ENCODE data around the gene RUNX2.

The RUNX2 gene

DNA sequence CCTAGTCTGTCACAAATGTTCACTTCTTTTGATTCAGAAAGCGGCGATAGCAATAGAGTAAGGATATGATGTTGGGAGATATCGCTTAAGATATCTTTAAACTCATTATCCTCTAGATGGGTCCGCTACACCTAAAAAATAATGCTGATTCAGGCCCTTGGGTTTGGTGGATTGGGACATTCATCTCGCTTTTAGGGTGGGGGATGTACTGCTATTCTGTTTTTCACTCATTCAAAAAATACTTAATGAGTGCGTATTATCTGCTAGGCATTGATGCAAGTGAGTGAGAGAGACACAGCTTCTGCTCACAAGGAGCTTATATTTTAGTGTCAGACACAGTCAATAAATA is 167.9 kb downstream of the RUNX2 start:
- Mint-ChIP-seq H3K27ac (peak overlapping the region; percentile 44), H3K9me3 (peaks cover 5% of the 10 kb centered on the region), H3K36me3 (ENCODE audit: low read depth) (peaks cover 42% of the 10 kb centered on the region), H3K4me3 (no peak overlapping the region), H3K27me3 (no peaks in the 10 kb centered on the region), H3K4me1 (peaks cover 42% of the 10 kb centered on the region)
- DNase-seq: no peak
- ATAC-seq: no peak

DNA sequence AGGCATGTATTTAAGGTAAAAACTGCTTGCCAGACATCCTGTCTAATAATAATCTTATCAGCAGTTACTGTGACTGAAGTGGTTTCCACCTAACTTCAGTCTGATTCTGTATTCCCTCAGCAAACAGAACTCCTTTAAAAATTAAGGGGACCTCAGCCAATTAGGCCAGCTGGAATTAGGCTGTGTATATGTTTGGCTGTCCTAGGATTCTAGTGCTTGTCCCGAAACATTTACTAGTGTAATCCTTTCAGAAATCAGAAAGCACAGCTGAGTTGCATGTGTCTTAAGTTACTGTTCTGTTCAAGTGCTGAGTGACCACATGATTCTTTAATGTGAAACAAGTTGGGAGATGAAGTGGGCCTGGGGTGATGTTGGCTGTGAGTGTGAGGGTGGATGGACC is 170.5 kb downstream of the RUNX2 start:
- H3K27me3 Mint-ChIP-seq: no peaks in the 10 kb centered on the region
- no peak overlapping the region for H3K4me3 Mint-ChIP-seq
- ATAC-seq (no peak), DNase-seq (no peak)
- H3K27ac Mint-ChIP-seq: no peak overlapping the region
- peaks cover 5% of the 10 kb centered on the region for H3K9me3 Mint-ChIP-seq
- H3K4me1 Mint-ChIP-seq: peaks cover 35% of the 10 kb centered on the region
- peaks cover 42% of the 10 kb centered on the region for H3K36me3 Mint-ChIP-seq (ENCODE audit: low read depth)

DNA sequence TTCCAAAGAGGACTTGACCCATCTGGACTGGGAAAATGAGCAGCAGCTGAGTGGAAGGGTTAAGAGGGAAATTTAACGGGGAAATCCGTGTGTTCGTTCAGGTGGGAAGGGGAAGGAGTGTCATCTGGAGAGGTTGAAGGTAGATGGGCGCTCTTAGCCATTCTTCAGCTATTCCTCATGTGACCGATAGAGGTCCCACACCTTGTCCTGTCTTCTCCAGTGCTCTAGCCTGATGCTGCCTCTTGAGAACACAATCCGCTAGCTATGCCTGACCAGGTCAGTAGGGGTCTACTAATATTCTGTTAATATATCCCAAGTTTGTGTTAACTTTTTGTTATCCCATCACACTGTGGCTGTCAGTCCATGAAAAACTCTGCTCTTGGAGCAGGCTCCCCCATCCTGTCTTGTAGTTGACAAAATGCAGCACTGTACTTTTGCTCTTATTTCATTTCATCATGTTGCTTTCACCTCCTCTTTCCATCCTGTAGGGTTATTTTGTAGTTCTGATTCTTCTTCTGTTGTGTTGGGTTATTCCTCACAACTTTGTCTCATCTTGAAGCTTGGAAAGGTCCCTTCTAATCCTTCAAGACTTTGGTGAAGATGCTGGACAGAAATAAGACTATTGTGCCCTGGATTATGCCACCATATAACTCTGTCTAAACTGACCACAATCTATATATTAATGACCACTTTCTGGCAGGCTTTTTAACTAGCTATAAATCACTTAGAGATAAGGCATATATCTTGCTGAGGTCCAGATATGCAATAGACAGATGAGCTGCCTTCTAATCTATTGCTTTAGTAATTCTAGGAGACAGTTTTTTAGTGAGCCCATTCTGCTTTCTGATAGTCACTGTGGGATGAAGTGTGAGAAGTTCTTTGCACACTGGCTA is 173.0 kb downstream of the RUNX2 start:
- peaks cover 17% of the 10 kb centered on the region for H3K4me1 Mint-ChIP-seq
- no peak overlapping the region for H3K27ac Mint-ChIP-seq
- no peak for DNase-seq
- no peaks in the 10 kb centered on the region for H3K27me3 Mint-ChIP-seq
- peaks cover 32% of the 10 kb centered on the region for H3K36me3 Mint-ChIP-seq (ENCODE audit: low read depth)
- peaks cover 5% of the 10 kb centered on the region for H3K9me3 Mint-ChIP-seq
- H3K4me3 Mint-ChIP-seq: no peak overlapping the region
- ATAC-seq: no peak

DNA sequence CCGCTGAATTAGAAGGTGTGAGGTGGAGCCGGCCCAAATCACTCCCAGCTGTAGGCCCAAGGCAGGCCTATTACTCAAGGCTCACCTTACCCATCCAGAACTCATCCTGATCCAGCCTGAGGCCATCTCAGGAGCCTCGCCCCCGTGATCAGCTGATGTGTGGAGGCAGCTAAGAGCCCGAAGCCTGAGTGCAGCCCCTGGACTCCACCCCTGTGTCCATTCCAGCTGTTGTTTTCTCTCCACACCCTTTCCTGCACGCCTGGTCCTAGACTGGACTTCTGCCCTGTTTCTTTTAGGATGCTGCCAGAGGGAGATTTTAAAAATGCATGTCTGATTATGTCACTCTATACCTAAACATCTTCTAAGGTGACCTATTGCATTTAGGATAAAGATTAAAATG is 174.3 kb downstream of the RUNX2 start:
- Mint-ChIP-seq H3K4me3 (no peak overlapping the region), H3K27me3 (no peaks in the 10 kb centered on the region), H3K36me3 (ENCODE audit: low read depth) (peaks cover 36% of the 10 kb centered on the region), H3K27ac (no peak overlapping the region), H3K4me1 (peaks cover 13% of the 10 kb centered on the region), H3K9me3 (peaks cover 3% of the 10 kb centered on the region)
- ATAC-seq (no peak), DNase-seq (no peak)

DNA sequence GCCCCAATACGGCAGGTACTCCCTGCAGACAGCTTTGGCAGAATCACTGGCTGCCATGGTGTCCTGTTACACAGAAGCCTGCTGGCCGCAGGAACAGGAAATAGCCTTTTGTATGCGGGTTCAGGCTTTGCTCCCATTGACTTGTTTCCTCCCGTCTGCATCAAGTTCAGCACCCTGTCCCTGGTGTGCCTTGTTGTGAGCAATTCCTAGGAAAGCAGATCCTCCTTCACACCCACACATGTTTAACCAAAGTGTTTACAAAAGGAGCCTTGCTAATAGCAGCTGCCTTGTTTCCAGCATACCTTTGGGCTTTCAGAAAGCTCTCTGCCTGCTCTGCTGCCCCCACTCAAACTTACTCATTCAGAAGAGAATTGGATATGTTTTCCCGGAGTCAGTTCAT is 176.8 kb downstream of the RUNX2 start:
- H3K4me1 Mint-ChIP-seq: peaks cover 11% of the 10 kb centered on the region
- no peak overlapping the region for H3K4me3 Mint-ChIP-seq
- H3K27me3 Mint-ChIP-seq: no peaks in the 10 kb centered on the region
- no peaks in the 10 kb centered on the region for H3K9me3 Mint-ChIP-seq
- DNase-seq (no peak), ATAC-seq (no peak)
- H3K36me3 Mint-ChIP-seq (ENCODE audit: low read depth): peaks cover 34% of the 10 kb centered on the region
- no peak overlapping the region for H3K27ac Mint-ChIP-seq

DNA sequence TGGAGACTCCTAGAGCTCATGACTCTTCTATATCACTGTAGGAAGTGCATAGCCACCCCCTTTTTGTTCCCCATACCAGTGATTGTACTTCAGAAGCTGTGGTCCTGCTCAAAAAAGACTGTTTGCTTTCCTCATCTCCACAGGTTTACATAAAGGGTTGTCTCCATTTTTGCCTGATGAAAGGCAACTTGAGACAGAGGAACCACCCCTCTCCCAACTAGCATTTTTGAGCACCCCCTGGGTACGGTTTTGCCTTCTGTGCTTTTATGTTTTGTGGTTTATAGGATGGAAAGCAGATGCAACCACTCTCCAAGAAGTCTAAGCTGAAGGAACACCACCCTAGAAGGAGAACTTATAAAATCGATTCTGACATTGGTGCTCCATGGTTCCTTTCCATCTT is 177.3 kb downstream of the RUNX2 start:
- H3K4me1 Mint-ChIP-seq: peaks cover 10% of the 10 kb centered on the region
- H3K27me3 Mint-ChIP-seq: no peaks in the 10 kb centered on the region
- no peak overlapping the region for H3K27ac Mint-ChIP-seq
- H3K36me3 Mint-ChIP-seq (ENCODE audit: low read depth): peaks cover 35% of the 10 kb centered on the region
- no peak for DNase-seq
- H3K4me3 Mint-ChIP-seq: no peak overlapping the region
- no peaks in the 10 kb centered on the region for H3K9me3 Mint-ChIP-seq
- ATAC-seq: no peak

DNA sequence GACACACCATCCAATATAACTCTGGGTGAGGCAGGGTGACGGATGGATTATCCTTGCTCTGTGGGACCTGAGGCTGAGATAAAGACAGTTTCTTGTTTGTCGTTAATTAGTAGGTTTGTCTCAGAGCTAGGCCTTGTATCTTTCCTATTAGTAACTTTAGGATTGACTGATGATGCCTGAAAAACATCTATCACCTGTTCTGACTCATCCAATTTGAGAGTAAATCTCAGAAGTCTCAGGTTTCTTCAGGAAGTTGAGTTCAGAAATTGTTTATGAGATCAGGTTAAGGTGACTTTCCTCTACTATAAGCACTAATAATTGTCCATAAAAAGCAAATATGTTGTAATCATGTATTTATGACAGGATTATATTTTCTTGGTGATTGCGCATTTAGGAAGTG is 179.1 kb downstream of the RUNX2 start:
- no peak overlapping the region for H3K27ac Mint-ChIP-seq
- H3K4me1 Mint-ChIP-seq: peaks cover 10% of the 10 kb centered on the region
- no peak overlapping the region for H3K4me3 Mint-ChIP-seq
- ATAC-seq (no peak), DNase-seq (no peak)
- H3K27me3 Mint-ChIP-seq: no peaks in the 10 kb centered on the region
- peaks cover 37% of the 10 kb centered on the region for H3K36me3 Mint-ChIP-seq (ENCODE audit: low read depth)
- no peaks in the 10 kb centered on the region for H3K9me3 Mint-ChIP-seq

DNA sequence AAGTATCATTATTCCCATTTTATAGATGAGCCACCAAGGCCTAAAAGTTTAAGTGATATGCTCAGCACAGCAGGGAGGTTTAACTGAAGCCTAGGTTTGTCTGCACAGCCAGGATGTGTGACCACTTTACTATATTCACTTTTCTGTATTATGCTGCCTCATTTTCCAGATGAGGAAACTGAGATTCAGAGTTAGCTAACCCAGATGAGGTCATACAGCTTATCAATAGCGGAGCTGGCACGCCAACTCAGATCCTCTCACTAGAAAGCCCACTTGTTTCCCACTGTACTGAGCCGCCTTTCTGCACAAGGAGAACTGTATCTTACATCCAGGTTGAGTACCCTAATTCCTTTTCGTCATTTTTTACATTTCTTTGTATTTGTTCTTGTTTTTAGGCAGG is 181.3 kb downstream of the RUNX2 start:
- H3K27me3 Mint-ChIP-seq: no peaks in the 10 kb centered on the region
- no peaks in the 10 kb centered on the region for H3K9me3 Mint-ChIP-seq
- H3K27ac Mint-ChIP-seq: no peak overlapping the region
- H3K4me1 Mint-ChIP-seq: peaks cover 12% of the 10 kb centered on the region
- no peak for DNase-seq
- peaks cover 42% of the 10 kb centered on the region for H3K36me3 Mint-ChIP-seq (ENCODE audit: low read depth)
- no peak overlapping the region for H3K4me3 Mint-ChIP-seq
- ATAC-seq: no peak

DNA sequence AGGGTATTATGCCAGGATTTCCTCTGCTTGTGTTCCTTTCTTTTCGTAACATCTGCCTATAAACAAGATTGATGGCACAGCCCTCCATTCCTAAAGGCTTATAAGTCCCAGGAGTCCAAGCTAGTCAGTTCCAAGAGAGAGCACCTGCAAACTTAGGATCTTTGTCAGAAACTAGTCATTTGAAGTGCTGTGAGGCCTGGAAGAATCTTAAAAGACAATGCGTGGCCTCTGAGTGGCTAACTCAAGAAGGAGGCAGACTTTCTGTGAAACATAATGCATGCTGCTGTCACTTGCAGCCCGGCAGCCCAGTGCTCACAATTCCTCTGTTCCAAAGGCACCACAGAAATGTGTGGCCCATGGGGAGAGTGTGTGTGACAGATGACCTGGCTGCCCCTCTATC is 184.6 kb downstream of the RUNX2 start:
- Mint-ChIP-seq H3K9me3 (no peaks in the 10 kb centered on the region), H3K4me3 (no peak overlapping the region), H3K36me3 (ENCODE audit: low read depth) (peaks cover 34% of the 10 kb centered on the region), H3K27me3 (no peaks in the 10 kb centered on the region), H3K4me1 (peaks cover 2% of the 10 kb centered on the region), H3K27ac (no peak overlapping the region)
- DNase-seq (no peak), ATAC-seq (no peak)

DNA sequence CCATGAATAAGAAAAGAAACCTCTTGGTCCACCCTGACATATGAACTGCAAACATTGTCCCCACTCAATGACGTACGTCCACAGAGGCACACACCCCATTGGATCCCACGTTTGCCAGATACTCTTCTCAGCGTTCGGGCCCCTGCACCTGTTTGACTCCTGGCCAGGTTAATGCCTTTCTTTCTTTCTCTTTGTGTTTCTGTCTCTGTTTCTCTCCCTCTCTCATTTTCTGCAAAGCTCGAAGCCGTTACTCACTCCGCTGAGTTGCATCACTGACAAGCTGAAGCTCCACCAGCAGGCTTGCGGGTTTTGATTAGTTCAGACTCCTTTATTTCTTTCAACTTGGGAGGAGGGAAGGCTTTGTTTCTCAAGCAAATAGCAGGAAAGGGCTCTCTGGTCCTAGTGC is 185.1 kb downstream of the RUNX2 start:
- Mint-ChIP-seq H3K36me3 (ENCODE audit: low read depth) (peaks cover 35% of the 10 kb centered on the region), H3K27ac (no peak overlapping the region)
- ATAC-seq: no peak

DNA sequence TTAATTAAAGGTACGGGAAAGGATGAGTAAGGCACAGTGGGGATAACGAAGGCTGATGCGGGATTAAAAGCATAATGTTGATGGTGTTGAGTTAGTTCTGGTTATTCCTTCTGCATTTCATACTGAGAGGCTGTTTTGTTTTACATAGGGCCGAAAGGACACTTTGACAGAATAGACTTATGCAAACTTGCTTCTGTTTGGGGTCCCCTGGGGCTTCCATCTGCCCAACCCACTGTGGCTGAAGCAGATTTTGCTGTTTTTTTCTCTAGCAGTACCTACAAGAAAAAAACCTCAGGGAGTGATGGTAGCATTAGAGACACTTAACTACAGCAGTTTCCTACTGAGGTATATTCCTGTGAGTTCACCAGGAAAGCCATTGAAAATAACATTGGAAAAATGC is 185.7 kb downstream of the RUNX2 start:
- Mint-ChIP-seq H3K4me3 (no peak overlapping the region), H3K27me3 (no peaks in the 10 kb centered on the region), H3K4me1 (peaks cover 3% of the 10 kb centered on the region), H3K27ac (no peak overlapping the region), H3K36me3 (ENCODE audit: low read depth) (peaks cover 37% of the 10 kb centered on the region), H3K9me3 (no peaks in the 10 kb centered on the region)
- DNase-seq: no peak
- ATAC-seq: no peak

More for the DNA sequence above, 185.1 kb downstream of the RUNX2 start:
- H3K4me3 Mint-ChIP-seq: no peak overlapping the region
- H3K27me3 Mint-ChIP-seq: no peaks in the 10 kb centered on the region
- H3K4me1 Mint-ChIP-seq: peaks cover 3% of the 10 kb centered on the region
- no peaks in the 10 kb centered on the region for H3K9me3 Mint-ChIP-seq
- DNase-seq: no peak

DNA sequence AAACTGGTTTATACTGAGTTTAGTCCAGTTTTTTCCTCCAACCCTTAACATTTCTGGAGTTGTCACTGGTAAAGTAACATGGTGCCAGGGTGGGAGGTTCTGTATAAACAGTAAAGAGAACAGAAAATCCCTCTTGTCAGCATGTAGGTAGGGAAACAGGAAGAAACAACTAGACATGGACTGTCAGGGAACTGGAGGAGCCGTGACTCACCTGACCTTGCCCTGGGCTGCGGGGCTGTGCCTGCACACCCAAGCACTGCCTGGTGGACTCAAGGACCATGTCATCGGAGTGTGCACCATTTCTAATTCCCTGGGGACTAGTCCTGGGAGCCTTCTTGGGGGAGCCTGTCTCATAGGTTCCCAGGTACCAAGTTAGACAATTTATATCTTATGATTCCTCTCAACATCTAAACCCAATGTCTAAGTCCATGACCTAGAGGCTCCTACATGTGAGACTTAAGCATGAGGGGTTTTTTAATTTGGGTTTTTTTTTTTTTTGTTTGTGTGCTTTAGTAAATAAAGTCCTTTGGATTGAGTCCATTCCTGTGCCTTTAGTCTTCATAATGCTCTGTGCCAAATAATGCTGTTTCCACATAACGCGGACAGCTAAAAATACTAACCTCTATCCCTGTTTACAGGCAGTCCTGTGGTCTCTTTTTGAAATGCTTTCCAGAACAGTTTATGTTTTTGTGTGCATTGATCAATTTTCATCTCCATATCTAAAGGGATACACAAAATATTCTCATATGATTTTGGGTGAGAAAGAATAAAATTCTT is 186.5 kb downstream of the RUNX2 start:
- Mint-ChIP-seq H3K27ac (no peak overlapping the region), H3K9me3 (no peaks in the 10 kb centered on the region), H3K36me3 (ENCODE audit: low read depth) (peaks cover 40% of the 10 kb centered on the region), H3K4me1 (peaks cover 3% of the 10 kb centered on the region), H3K27me3 (no peaks in the 10 kb centered on the region), H3K4me3 (no peak overlapping the region)
- DNase-seq: no peak
- no peak for ATAC-seq

DNA sequence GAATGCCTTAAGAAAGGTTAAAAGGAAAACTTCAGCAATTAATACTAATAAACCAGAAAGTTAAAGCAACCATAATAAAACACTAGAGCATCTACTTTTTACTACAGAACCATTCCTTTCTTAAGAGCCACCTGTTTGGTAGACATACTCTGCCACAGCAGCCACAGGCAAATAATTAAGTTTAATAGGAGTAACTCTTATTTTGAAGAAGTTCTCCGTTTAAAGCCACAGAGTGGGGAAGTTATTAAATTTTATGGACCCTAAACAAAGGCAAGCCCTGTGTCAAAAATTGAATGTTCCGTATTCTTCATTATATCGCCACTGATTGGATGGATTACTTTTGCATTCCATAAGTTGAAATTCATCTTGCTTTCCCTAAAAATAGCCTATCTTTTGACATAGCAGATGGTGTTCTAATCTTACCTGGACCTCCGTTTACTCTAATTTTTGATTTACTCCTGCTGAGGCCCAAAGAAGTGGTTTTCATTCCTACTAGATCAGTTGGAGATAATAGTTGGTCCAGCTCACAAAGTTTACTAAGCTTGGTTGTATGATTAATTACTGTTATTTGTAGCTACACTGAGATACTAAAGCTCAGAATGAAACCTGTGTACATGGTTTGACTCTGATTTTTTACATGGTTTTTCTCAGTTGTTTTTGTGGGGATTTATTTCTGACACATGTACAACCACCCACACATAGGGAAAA is 190.0 kb downstream of the RUNX2 start:
- Mint-ChIP-seq H3K4me3 (no peak overlapping the region), H3K36me3 (ENCODE audit: low read depth) (peaks cover 26% of the 10 kb centered on the region), H3K27me3 (no peaks in the 10 kb centered on the region), H3K4me1 (peaks cover 3% of the 10 kb centered on the region), H3K9me3 (no peaks in the 10 kb centered on the region), H3K27ac (no peak overlapping the region)
- ATAC-seq (no peak), DNase-seq (no peak)

DNA sequence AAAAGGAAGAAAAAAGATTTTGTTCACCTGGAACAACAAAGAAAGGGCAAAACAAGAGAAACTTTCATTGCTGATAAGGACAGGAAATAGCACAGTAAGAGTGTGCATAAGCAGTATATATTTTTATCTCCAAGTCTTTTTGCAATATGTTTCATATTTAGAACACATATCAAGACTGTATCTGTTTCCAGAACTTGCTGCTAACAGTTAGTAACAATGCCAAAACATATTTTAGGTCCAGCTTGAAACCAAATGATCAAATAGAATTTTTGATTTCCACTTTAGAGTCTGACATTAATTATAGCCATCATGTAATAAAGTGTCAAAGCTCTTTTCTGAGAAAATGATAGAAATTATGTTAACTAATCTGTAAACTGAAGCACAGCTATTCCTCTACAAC is 193.1 kb downstream of the RUNX2 start:
- Mint-ChIP-seq H3K4me1 (peaks cover 1% of the 10 kb centered on the region), H3K4me3 (no peak overlapping the region), H3K27me3 (no peaks in the 10 kb centered on the region), H3K27ac (no peak overlapping the region), H3K36me3 (ENCODE audit: low read depth) (peaks cover 28% of the 10 kb centered on the region), H3K9me3 (no peaks in the 10 kb centered on the region)
- DNase-seq (no peak), ATAC-seq (no peak)

DNA sequence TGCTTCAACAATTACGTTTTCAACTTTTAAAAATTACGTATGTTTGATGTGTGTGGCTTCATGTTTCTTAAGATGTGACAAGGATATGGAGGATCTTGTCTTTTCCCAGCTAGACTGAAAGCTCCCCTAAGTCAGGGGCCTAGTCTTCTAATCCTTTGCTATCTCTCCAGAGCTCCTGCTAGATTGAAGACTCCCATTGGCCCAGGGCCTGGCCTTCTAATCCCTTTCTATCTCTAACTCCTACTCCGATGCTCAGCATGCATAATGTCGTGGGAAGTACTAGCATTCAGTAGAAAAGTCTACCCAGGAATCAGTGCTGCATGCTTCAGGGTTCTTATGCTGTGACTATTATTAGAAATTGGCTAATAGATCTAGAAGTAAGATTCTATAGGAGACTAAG is 194.4 kb downstream of the RUNX2 start:
- no peak for DNase-seq
- ATAC-seq: no peak
- Mint-ChIP-seq H3K27me3 (no peaks in the 10 kb centered on the region), H3K4me3 (no peak overlapping the region), H3K27ac (no peak overlapping the region), H3K36me3 (ENCODE audit: low read depth) (peaks cover 31% of the 10 kb centered on the region), H3K4me1 (peaks cover 1% of the 10 kb centered on the region), H3K9me3 (peaks cover 3% of the 10 kb centered on the region)

All from activated naive CD8-positive, alpha-beta T cell treated with anti-CD3 and anti-CD28 coated beads, Interleukin-2, amount 50 U/mL, for 24 hours (primary cell).